GM12891 (cell line): ENCODE results near the gene USP38.

ENCODE experiments used
- PAX5 ChIP-seq: IDR thresholded peaks from 2 replicates; pipeline ENCODE4 v1.6.1; 2011; ENCODE audit warnings: low read length, moderate library complexity, mild to moderate bottlenecking; ENCODE audit not compliant: insufficient read depth, severe bottlenecking
- POLR2A ChIP-seq: IDR thresholded peaks from 2 replicates; pipeline ENCODE4 v1.6.1; 2011; ENCODE audit warnings: low read depth, low read length, control low read depth
- POLR2AphosphoS5 ChIP-seq: IDR thresholded peaks from 2 replicates; pipeline ENCODE4 v1.6.1; 2011; ENCODE audit warnings: low read depth, low read length, control low read depth
- POU2F2 ChIP-seq: IDR thresholded peaks from 2 replicates; pipeline ENCODE4 v1.6.1; 2011; ENCODE audit warnings: low read depth, mild to moderate bottlenecking, control low read depth, low read length, moderate library complexity
- SPI1 ChIP-seq: IDR thresholded peaks from 2 replicates; pipeline ENCODE4 v1.6.1; 2011; ENCODE audit warnings: low read depth, low read length, control low read depth
- TAF1 ChIP-seq: IDR thresholded peaks from 2 replicates; pipeline ENCODE4 v1.6.1; 2011; ENCODE audit warnings: low read depth, low read length, control low read depth

DNA sequence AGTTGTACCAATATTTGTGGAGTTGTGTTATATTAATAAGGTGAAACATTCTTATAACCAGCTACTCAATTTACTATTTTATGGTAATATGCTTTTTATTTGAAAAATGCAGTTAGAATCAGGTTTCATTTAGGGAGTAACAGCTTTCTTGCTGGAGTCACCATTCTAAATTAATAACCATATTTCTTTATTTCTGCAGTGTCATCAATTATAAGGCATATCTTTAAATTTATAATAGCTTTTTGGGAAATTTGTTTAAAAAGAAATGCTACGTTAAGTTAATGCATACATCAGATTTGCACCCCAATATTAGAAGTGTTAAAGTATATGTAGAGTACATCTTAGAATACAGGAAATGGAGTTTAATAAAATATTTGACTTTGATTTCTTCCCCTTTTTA is 18.9 kb downstream of the USP38 start:
- TF ChIP-seq POLR2AphosphoS5 = no peak
- no peak for TF ChIP-seq POLR2A
- TF ChIP-seq SPI1 = no peak
- no peak for TF ChIP-seq TAF1
- TF ChIP-seq POU2F2 = no peak
- no peak for TF ChIP-seq PAX5
